ENCODE measurements around the gene HNRNPDL.

HNRNPDL gene

GRCh38 chr4:82439088-82439487 lies 8.8 kb upstream of the HNRNPDL start:
- no peak for DNase-seq
- no peak overlapping the region for H3K4me3 ChIP-seq (ENCODE audit: low read depth, low read length)
- H3K27me3 ChIP-seq (ENCODE audit: insufficient read depth, low read length): no peaks in the 10 kb centered on the region
- H2BK120ac ChIP-seq (ENCODE audit: insufficient read depth, low read length, poor library complexity): no peak overlapping the region
- peak overlapping the region; percentile 10 for H3K4ac ChIP-seq (ENCODE audit: low read depth, low read length)
- no peak overlapping the region for H2BK12ac ChIP-seq (ENCODE audit: low read length)
- H2AFZ ChIP-seq (ENCODE audit: insufficient read depth, low read length, poor library complexity): no peak overlapping the region
- peaks cover 3 to 4% of the 10 kb centered on the region in 2 experiments for H3K36me3 ChIP-seq (ENCODE audit: control insufficient read depth in 1 of 2, insufficient read depth in 2 of 2, low read length in 2 of 2)
- no peak overlapping the region for H3K18ac ChIP-seq (ENCODE audit: low read length)
- H3K79me1 ChIP-seq (ENCODE audit: low read length): no peaks in the 10 kb centered on the region
- peaks cover 9% of the 10 kb centered on the region for H3K79me2 ChIP-seq (ENCODE audit: control insufficient read depth, insufficient read depth, low read length, poor library complexity)
- WGBS (ENCODE audit: extremely low coverage, insufficient coverage, insufficient read length): no CpG with 5 or more reads among the region's 2 CpGs
- no peak overlapping the region for H3K27ac ChIP-seq (ENCODE audit: low read depth, low read length)
- H4K8ac ChIP-seq (ENCODE audit: low read depth, low read length): no peak overlapping the region
- H3K9ac ChIP-seq (ENCODE audit: low read length): no peak overlapping the region
- H4K91ac ChIP-seq (ENCODE audit: low read depth, low read length): no peak overlapping the region
- H2AK5ac ChIP-seq (ENCODE audit: low read length): no peak overlapping the region
- no peak overlapping the region for H3K4me2 ChIP-seq (ENCODE audit: low read length)
- H3K4me1 ChIP-seq (ENCODE audit: control insufficient read depth in 1 of 2, insufficient read depth in 2 of 2, low read length in 2 of 2): peaks cover 2 to 8% of the 10 kb centered on the region in 2 experiments
- no peaks in the 10 kb centered on the region for H3K9me3 ChIP-seq (ENCODE audit: insufficient read depth, low read depth, low read length)
- no peak overlapping the region for H3K23ac ChIP-seq (ENCODE audit: low read length)
- H2BK5ac ChIP-seq (ENCODE audit: low read depth, low read length, poor library complexity): no peak overlapping the region
- H3K14ac ChIP-seq (ENCODE audit: low read length): no peak overlapping the region
- H4K12ac ChIP-seq (ENCODE audit: low read depth, low read length): no peak overlapping the region

GRCh38 chr4:82437285-82438005 lies 7.2 kb upstream of the HNRNPDL start:
- WGBS (ENCODE audit: extremely low coverage, insufficient coverage, insufficient read length): no CpG with 5 or more reads among the region's 4 CpGs
- Histone ChIP-seq H2BK120ac (ENCODE audit: insufficient read depth, low read length, poor library complexity) (no peak overlapping the region), H3K4me1 (ENCODE audit: control insufficient read depth in 1 of 2, insufficient read depth in 2 of 2, low read length in 2 of 2) (peaks cover 2 to 8% of the 10 kb centered on the region in 2 experiments), H3K27ac (ENCODE audit: low read depth, low read length) (no peak overlapping the region), H3K27me3 (ENCODE audit: insufficient read depth, low read length) (no peaks in the 10 kb centered on the region), H2BK12ac (ENCODE audit: low read length) (no peak overlapping the region), H3K4me3 (ENCODE audit: low read depth, low read length) (no peak overlapping the region), H3K14ac (ENCODE audit: low read length) (no peak overlapping the region), H4K12ac (ENCODE audit: low read depth, low read length) (no peak overlapping the region), H3K79me2 (ENCODE audit: control insufficient read depth, insufficient read depth, low read length, poor library complexity) (peaks cover 6% of the 10 kb centered on the region), H4K91ac (ENCODE audit: low read depth, low read length) (no peak overlapping the region), H3K18ac (ENCODE audit: low read length) (no peak overlapping the region), H3K36me3 (ENCODE audit: control insufficient read depth in 1 of 2, insufficient read depth in 2 of 2, low read length in 2 of 2) (peaks cover 0 to 3% of the 10 kb centered on the region in 2 experiments), H2AFZ (ENCODE audit: insufficient read depth, low read length, poor library complexity) (no peak overlapping the region), H3K4me2 (ENCODE audit: low read length) (peak overlapping the region; percentile 2), H3K4ac (ENCODE audit: low read depth, low read length) (no peak overlapping the region), H3K23ac (ENCODE audit: low read length) (no peak overlapping the region), H2AK5ac (ENCODE audit: low read length) (no peak overlapping the region), H3K79me1 (ENCODE audit: low read length) (no peaks in the 10 kb centered on the region), H3K9me3 (ENCODE audit: insufficient read depth, low read depth, low read length) (no peaks in the 10 kb centered on the region), H4K8ac (ENCODE audit: low read depth, low read length) (no peak overlapping the region), H3K9ac (ENCODE audit: low read length) (no peak overlapping the region), H2BK5ac (ENCODE audit: low read depth, low read length, poor library complexity) (no peak overlapping the region)
- peak; percentile 73 to 83 for DNase-seq

- Histone ChIP-seq H2AK5ac (ENCODE audit: low read length) (no peak overlapping the region), H3K18ac (ENCODE audit: low read length) (no peak overlapping the region), H3K27me3 (ENCODE audit: insufficient read depth, low read length) (no peaks in the 10 kb centered on the region), H2BK12ac (ENCODE audit: low read length) (no peak overlapping the region), H3K14ac (ENCODE audit: low read length) (no peak overlapping the region), H2BK120ac (ENCODE audit: insufficient read depth, low read length, poor library complexity) (peak overlapping the region; percentile 38), H3K4me1 (ENCODE audit: control insufficient read depth in 1 of 2, insufficient read depth in 2 of 2, low read length in 2 of 2) (peaks cover 2 to 8% of the 10 kb centered on the region in 2 experiments), H4K91ac (ENCODE audit: low read depth, low read length) (no peak overlapping the region), H3K23ac (ENCODE audit: low read length) (no peak overlapping the region), H3K4me2 (ENCODE audit: low read length) (no peak overlapping the region), H2BK5ac (ENCODE audit: low read depth, low read length, poor library complexity) (no peak overlapping the region), H4K8ac (ENCODE audit: low read depth, low read length) (no peak overlapping the region), H3K36me3 (ENCODE audit: control insufficient read depth in 1 of 2, insufficient read depth in 2 of 2, low read length in 2 of 2) (peaks cover 0 to 3% of the 10 kb centered on the region in 2 experiments), H3K4me3 (ENCODE audit: low read depth, low read length) (no peak overlapping the region), H3K4ac (ENCODE audit: low read depth, low read length) (peak overlapping the region; percentile 84), H3K9ac (ENCODE audit: low read length) (no peak overlapping the region), H2AFZ (ENCODE audit: insufficient read depth, low read length, poor library complexity) (no peak overlapping the region), H3K79me1 (ENCODE audit: low read length) (no peaks in the 10 kb centered on the region), H3K9me3 (ENCODE audit: insufficient read depth, low read depth, low read length) (no peaks in the 10 kb centered on the region), H4K12ac (ENCODE audit: low read depth, low read length) (no peak overlapping the region), H3K79me2 (ENCODE audit: control insufficient read depth, insufficient read depth, low read length, poor library complexity) (peaks cover 6% of the 10 kb centered on the region), H3K27ac (ENCODE audit: low read depth, low read length) (no peak overlapping the region)
- WGBS (ENCODE audit: extremely low coverage, insufficient coverage, insufficient read length): no CpG with 5 or more reads among the region's 4 CpGs
- DNase-seq: no peak
These were observed 6.5 kb upstream of the HNRNPDL start for GRCh38 chr4:82436780-82437179.

GRCh38 chr4:82436130-82436529 lies 5.9 kb upstream of the HNRNPDL start:
- Histone ChIP-seq H4K12ac (ENCODE audit: low read depth, low read length) (no peak overlapping the region), H2AFZ (ENCODE audit: insufficient read depth, low read length, poor library complexity) (no peak overlapping the region), H3K4ac (ENCODE audit: low read depth, low read length) (no peak overlapping the region), H4K8ac (ENCODE audit: low read depth, low read length) (no peak overlapping the region), H2AK5ac (ENCODE audit: low read length) (no peak overlapping the region), H2BK12ac (ENCODE audit: low read length) (no peak overlapping the region), H3K27ac (ENCODE audit: low read depth, low read length) (no peak overlapping the region), H3K23ac (ENCODE audit: low read length) (no peak overlapping the region), H3K36me3 (ENCODE audit: control insufficient read depth in 1 of 2, insufficient read depth in 2 of 2, low read length in 2 of 2) (peaks cover 0 to 3% of the 10 kb centered on the region in 2 experiments), H3K27me3 (ENCODE audit: insufficient read depth, low read length) (no peaks in the 10 kb centered on the region), H3K79me2 (ENCODE audit: control insufficient read depth, insufficient read depth, low read length, poor library complexity) (peaks cover 6% of the 10 kb centered on the region), H4K91ac (ENCODE audit: low read depth, low read length) (no peak overlapping the region), H3K9ac (ENCODE audit: low read length) (no peak overlapping the region), H3K4me3 (ENCODE audit: low read depth, low read length) (no peak overlapping the region), H3K4me1 (ENCODE audit: control insufficient read depth in 1 of 2, insufficient read depth in 2 of 2, low read length in 2 of 2) (peaks cover 2 to 8% of the 10 kb centered on the region in 2 experiments), H3K4me2 (ENCODE audit: low read length) (no peak overlapping the region), H3K14ac (ENCODE audit: low read length) (no peak overlapping the region), H2BK5ac (ENCODE audit: low read depth, low read length, poor library complexity) (no peak overlapping the region), H3K18ac (ENCODE audit: low read length) (no peak overlapping the region), H3K79me1 (ENCODE audit: low read length) (no peaks in the 10 kb centered on the region), H3K9me3 (ENCODE audit: insufficient read depth, low read depth, low read length) (no peaks in the 10 kb centered on the region), H2BK120ac (ENCODE audit: insufficient read depth, low read length, poor library complexity) (no peak overlapping the region)
- DNase-seq: peak in 1 of 2 donors; percentile 14
- no CpG with 5 or more reads among the region's 5 CpGs for WGBS (ENCODE audit: extremely low coverage, insufficient coverage, insufficient read length)

Data from trophoblast cell (in vitro differentiated cells and primary cell).